NT2/D1 (cell line): ENCODE measurements around the gene LEFTY1.

Source experiments
- DNase-seq: peaks from one replicate; pipeline ENCODE4 v3.0.0-alpha.2; 2011; ENCODE audit warnings: low read depth, low spot score
- H3K27me3 ChIP-seq: 2 replicates; pipeline ENCODE4 v1.6.0; 2011; ENCODE audit warnings: mild to moderate bottlenecking; ENCODE audit not compliant: insufficient read length, insufficient read depth
- H3K36me3 ChIP-seq: 2 replicates; pipeline ENCODE4 v1.6.1; 2011; ENCODE audit warnings: mild to moderate bottlenecking, low read length, mixed read lengths; ENCODE audit not compliant: insufficient read depth, insufficient read length
- H3K4me1 ChIP-seq: 2 replicates; pipeline ENCODE4 v1.5.1; 2011; ENCODE audit not compliant: insufficient read depth, insufficient read length
- H3K4me3 ChIP-seq: 2 replicates; pipeline ENCODE4 v1.5.1; 2011; ENCODE audit warnings: low read depth; ENCODE audit not compliant: insufficient read length
- H3K9ac ChIP-seq: 2 replicates; pipeline ENCODE4 v1.6.0; 2011; ENCODE audit warnings: low read depth; ENCODE audit not compliant: insufficient read length
- H3K9me3 ChIP-seq: 2 replicates; pipeline ENCODE4 v1.5.1; 2011; ENCODE audit warnings: mild to moderate bottlenecking, low read length; ENCODE audit not compliant: insufficient read depth
- SUZ12 ChIP-seq: IDR thresholded peaks from 2 replicates; pipeline ENCODE4 v1.6.1; 2011; ENCODE audit not compliant: insufficient read length, insufficient read depth; ENCODE audit errors: extremely low read depth
- YY1 ChIP-seq: IDR thresholded peaks from 2 replicates; pipeline ENCODE4 v1.6.1; 2011; ENCODE audit not compliant: insufficient read length, insufficient read depth
- ZNF274 ChIP-seq: IDR thresholded peaks from 2 replicates; pipeline ENCODE4 v1.6.1; 2011; ENCODE audit warnings: mild to moderate bottlenecking, low read depth, low read length

Gene LEFTY1

DNA sequence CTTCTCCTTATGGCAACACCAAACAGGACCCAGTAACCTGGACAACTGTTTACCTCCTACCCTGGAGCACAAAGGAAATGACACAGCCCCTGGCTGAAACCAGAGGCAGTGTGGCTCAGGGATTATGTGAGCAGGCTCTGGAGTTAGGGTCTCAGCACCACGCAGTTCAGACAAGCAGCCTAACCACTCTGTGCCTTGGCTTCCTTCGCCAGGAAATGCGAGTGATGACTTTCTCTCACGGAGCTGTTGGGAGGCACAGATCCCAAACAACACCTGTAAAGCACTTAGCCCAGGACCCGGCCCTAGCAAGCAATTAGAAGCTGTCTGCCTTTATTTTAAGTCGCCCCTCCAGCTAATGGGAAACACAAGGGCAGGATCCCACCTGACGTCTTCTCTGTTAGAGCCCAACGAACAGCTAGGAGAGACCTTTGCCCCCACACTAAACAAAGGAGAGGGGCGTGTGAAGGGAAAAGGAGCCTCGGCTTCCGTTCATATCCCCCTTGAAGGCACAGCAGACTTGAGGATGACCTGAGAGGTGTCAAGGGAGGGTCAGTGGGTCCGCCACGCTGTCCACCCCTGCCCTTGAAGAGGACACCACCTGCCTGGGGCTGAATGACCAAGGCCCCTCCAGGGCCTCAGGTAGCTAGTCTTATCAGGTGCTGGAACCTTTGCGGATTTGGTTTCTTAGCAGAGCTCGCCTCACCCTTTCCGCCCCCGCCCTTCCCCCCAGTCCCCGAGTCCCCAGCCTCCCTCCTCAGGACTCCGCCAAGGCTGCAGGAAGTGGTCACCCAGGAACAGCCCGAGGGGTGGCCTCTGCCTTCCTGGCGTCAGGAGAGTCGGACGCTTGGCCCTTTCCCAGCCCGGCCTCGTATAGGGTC lies 7.6 kb downstream of the LEFTY1 start:
- peak overlapping the region; percentile 95 for H3K9ac ChIP-seq
- H3K4me3 ChIP-seq = peak overlapping the region; percentile 77
- peaks cover 32% of the 10 kb centered on the region for H3K36me3 ChIP-seq
- TF ChIP-seq SUZ12 = no peak
- TF ChIP-seq YY1 = no peak
- TF ChIP-seq ZNF274 = no peak
- H3K4me1 ChIP-seq = peaks cover 22% of the 10 kb centered on the region
- peaks cover 6% of the 10 kb centered on the region for H3K27me3 ChIP-seq
- DNase-seq = no peak
- no peaks in the 10 kb centered on the region for H3K9me3 ChIP-seq

DNA sequence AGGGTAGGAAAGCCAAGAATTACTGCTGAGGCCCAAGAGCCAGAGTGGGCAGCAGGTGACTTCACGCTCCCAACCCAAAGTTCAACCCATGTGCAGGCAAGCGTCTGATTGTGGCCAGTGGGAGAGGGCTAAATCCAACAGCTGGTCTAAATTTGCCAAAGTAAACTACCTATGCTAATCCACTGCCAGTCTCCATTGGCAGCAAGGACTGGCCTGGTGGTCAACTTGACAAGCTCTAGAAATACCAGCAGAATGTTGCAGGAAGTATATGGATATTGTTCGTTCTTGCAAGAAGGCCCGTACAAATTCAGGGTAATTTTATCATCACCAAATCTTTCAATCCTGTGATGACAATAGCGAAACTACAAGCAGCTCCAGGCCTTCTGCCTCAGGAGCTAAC lies 8.3 kb downstream of the LEFTY1 start:
- Histone ChIP-seq H3K27me3 (peaks cover 6% of the 10 kb centered on the region), H3K9me3 (no peaks in the 10 kb centered on the region), H3K4me3 (peak overlapping the region; percentile 77), H3K36me3 (peaks cover 32% of the 10 kb centered on the region), H3K9ac (no peak overlapping the region), H3K4me1 (peaks cover 22% of the 10 kb centered on the region)
- no peak for DNase-seq
- TF ChIP-seq SUZ12 = no peak
- no peak for TF ChIP-seq ZNF274
- no peak for TF ChIP-seq YY1

DNA sequence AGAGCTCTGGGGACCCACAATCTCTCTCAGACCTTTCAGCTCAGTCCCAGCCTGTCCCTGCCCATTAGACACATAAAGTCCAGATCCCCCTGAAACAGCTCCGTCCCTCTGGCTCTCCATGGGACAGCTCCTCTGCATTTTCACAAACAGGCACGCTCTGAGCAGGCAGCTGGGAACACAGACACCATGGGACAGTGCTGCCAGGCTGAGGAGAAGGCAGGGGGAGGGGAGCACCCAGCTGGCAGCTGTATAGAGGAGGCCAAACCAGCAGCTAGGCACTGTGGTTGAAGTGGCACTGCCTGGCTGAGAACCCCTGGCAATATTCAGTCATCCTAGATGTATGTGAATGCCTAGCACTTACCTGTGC lies 8.7 kb downstream of the LEFTY1 start:
- no peak for DNase-seq
- TF ChIP-seq YY1 (no peak), ZNF274 (no peak)
- peaks cover 32% of the 10 kb centered on the region for H3K36me3 ChIP-seq
- H3K9ac ChIP-seq = peak overlapping the region; percentile 45
- no peaks in the 10 kb centered on the region for H3K9me3 ChIP-seq
- peaks cover 22% of the 10 kb centered on the region for H3K4me1 ChIP-seq
- no peak overlapping the region for H3K4me3 ChIP-seq
- peaks cover 6% of the 10 kb centered on the region for H3K27me3 ChIP-seq

DNA sequence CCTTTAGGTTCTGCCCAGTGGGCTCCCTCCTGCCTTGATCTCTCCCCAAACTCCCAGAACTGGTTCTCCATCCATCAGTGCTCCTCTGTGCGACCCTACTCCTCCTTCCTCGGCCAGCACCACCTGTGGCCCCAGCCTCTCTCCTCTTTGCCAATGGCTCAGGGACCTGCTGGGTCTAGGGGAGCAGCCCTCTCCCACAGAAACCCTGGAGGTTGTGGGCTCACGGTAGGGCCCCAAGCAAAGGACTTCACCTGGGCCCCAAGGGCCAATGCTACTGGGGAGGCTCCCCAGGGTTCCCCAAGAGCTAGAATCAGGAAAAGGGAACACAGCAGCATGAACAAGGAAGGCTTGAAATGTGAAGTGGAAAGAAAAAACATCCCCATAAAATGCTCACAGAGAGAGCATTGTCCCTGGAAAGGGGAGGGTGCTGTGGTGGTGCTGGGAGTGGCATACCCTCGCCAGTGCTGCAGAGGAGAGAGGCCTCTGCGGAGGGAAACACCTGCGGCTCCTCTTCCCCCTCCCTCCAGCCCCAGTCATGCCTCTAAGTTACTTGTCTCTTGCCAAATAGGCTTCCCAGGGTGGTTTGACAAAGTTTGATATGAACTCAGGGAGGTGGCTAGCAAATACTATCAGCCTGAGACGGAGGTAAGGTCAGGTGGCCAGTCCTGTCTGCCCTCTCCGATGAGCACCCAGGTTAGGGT lies 9.3 kb downstream of the LEFTY1 start:
- H3K9me3 ChIP-seq = no peaks in the 10 kb centered on the region
- H3K27me3 ChIP-seq = peaks cover 6% of the 10 kb centered on the region
- H3K4me1 ChIP-seq = peaks cover 25% of the 10 kb centered on the region
- H3K9ac ChIP-seq = peak overlapping the region; percentile 45
- no peak for TF ChIP-seq YY1
- no peak for TF ChIP-seq SUZ12
- TF ChIP-seq ZNF274 = no peak
- H3K4me3 ChIP-seq = no peak overlapping the region
- H3K36me3 ChIP-seq = peaks cover 32% of the 10 kb centered on the region
- no peak for DNase-seq

DNA sequence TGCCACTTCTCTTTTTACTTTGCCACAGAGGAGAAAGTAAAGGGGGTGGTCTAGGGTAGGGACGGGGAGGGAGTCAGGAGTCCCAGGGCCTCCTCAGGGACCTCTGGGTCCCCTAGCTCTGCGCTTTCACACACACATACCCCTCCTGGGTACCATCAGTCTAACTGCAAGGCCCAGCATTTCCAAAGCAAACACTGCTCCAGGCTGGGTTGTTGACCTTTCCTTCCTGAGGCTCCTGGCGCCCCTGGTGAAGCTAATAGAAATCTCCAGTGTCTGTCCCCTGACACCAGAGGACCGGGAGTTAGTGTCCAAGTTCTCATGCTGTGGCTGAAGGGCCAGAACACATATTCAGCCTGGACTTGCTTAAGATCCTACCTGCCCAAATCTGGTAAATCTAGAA lies 10.7 kb downstream of the LEFTY1 start:
- Histone ChIP-seq H3K9ac (no peak overlapping the region), H3K4me1 (peaks cover 25% of the 10 kb centered on the region), H3K36me3 (peaks cover 45% of the 10 kb centered on the region), H3K9me3 (no peaks in the 10 kb centered on the region), H3K4me3 (no peak overlapping the region), H3K27me3 (no peaks in the 10 kb centered on the region)
- TF ChIP-seq YY1 (no peak), SUZ12 (no peak), ZNF274 (no peak)
- no peak for DNase-seq

DNA sequence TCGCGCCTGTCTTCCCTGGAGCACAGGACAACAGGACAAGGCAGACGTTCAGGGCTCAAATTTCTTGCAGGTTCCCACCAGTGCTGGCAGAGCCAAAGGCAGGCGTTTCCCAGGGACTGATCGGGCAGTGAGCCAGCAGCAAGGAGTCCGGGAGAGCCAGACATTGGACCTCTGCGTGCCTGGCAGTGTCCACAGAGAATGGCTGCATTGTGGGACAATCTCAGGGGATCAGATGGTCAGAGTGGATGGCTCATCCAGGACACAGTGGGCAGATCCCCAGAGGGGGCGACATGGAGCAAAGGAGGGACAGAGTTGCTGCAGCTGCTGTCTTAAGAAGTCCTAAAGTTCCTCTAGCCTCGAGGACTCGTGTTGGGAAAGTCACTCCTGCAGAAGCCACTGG lies 11.4 kb downstream of the LEFTY1 start:
- Histone ChIP-seq H3K36me3 (peaks cover 50% of the 10 kb centered on the region), H3K9me3 (no peaks in the 10 kb centered on the region), H3K27me3 (no peaks in the 10 kb centered on the region), H3K4me1 (peaks cover 25% of the 10 kb centered on the region), H3K4me3 (no peak overlapping the region), H3K9ac (no peak overlapping the region)
- no peak for DNase-seq
- TF ChIP-seq YY1 (no peak), ZNF274 (no peak), SUZ12 (no peak)

DNA sequence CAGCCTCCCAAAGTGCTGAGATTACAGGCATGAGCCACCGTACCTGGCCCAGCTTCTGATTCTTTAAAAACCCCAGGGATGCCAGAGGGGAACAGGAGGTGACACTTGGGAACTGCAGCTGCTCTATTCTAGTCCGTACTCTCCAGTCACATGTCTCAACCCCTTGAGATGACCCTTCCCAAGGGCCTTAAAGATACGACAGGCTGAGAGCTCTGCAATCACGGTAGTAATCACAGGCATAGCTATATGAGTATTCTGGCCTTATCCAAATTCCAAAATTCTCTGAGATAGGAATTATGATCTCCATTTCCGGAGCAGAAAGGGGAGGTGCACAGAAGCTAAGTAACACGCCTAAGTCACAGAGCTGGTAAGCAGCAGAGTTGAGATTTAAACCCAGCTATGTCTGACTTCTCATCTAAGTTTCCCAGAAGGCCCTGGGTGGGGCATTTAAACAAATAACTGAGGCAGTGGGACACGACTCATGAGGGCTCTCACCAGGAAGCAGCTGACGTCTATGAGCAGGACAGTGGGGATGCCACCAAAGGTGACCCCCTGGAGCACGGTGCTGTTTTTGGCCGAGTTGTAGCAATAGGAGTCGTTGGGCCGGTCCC lies 11.9 kb downstream of the LEFTY1 start:
- Histone ChIP-seq H3K4me3 (no peak overlapping the region), H3K9ac (no peak overlapping the region), H3K27me3 (no peaks in the 10 kb centered on the region), H3K9me3 (no peaks in the 10 kb centered on the region), H3K4me1 (peaks cover 25% of the 10 kb centered on the region), H3K36me3 (peaks cover 52% of the 10 kb centered on the region)
- DNase-seq = no peak
- TF ChIP-seq SUZ12 = no peak
- no peak for TF ChIP-seq ZNF274
- no peak for TF ChIP-seq YY1
